GM13977 (cell line): ENCODE data around the gene YWHAB.

ENCODE experiments used
- DNase-seq: peaks from one replicate; pipeline ENCODE4 v3.0.0; 2012; ENCODE audit warnings: low spot score
- CTCF ChIP-seq: IDR thresholded peaks from 2 replicates; pipeline ENCODE4 v1.5.1; 2012; ENCODE audit warnings: mild to moderate bottlenecking, control low read depth; ENCODE audit not compliant: insufficient read depth; ENCODE audit errors: extremely low read depth, missing control alignments
- in situ Hi-C: fragments of 300-500 bp; cut with MboI; formaldehyde crosslinking; loops from one replicate; pipeline ENCODE4 v1.12.0; 2022; ENCODE audit warnings: low sequenced_read_pairs, low pct_unique_long_range_greater_than_20kb, mixed read lengths, inconsistent platforms; ENCODE audit not compliant: unreplicated experiment

YWHAB gene

DNA sequence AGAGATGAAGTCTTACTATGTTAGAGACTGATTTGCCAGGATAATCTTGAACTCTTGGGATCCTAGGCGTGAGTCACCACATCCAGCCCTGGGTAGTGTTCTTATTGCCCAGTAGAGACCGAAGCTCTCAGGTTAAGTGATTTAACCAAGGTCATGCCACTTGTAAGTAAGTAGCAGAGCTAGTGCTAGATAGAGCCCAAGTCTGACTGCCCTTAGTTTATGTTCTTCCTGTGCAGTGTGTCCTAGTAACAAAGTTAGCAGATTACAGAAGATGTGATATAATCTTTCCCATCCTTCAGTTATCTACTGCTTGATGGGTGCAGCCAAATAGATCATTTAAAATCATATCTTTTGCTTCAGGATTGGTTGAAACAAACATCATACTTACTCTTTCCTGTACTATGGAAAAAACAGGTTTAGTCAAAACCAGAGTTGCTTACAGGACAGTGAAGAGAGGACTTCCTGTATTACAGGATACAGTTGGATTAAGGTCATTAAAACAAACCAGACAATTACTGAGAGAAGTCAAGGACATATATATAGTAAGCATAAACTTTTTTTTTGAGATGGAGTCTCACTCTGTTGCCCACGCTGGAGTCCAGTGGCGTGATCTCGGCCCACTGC lies 14.8 kb downstream of the YWHAB start:
- in situ Hi-C loops, result no loop called here
- no peak for DNase-seq
- TF ChIP-seq CTCF, result no peak

GRCh38 chr20:44901974-44902373 lies 16.5 kb downstream of the YWHAB start:
- no peak for TF ChIP-seq CTCF
- DNase-seq, result no peak
- in situ Hi-C loops, result no loop called here

GRCh38 chr20:44904377-44904776 lies 18.9 kb downstream of the YWHAB start:
- TF ChIP-seq CTCF, result no peak
- in situ Hi-C loops, result no loop called here

GRCh38 chr20:44908987-44909871 lies 23.7 kb downstream of the YWHAB start:
- in situ Hi-C loops, result no loop called here
- DNase-seq, result no peak

More at GRCh38 chr20:44904377-44904776, 18.9 kb downstream of the YWHAB start:
- no peak for DNase-seq

DNA sequence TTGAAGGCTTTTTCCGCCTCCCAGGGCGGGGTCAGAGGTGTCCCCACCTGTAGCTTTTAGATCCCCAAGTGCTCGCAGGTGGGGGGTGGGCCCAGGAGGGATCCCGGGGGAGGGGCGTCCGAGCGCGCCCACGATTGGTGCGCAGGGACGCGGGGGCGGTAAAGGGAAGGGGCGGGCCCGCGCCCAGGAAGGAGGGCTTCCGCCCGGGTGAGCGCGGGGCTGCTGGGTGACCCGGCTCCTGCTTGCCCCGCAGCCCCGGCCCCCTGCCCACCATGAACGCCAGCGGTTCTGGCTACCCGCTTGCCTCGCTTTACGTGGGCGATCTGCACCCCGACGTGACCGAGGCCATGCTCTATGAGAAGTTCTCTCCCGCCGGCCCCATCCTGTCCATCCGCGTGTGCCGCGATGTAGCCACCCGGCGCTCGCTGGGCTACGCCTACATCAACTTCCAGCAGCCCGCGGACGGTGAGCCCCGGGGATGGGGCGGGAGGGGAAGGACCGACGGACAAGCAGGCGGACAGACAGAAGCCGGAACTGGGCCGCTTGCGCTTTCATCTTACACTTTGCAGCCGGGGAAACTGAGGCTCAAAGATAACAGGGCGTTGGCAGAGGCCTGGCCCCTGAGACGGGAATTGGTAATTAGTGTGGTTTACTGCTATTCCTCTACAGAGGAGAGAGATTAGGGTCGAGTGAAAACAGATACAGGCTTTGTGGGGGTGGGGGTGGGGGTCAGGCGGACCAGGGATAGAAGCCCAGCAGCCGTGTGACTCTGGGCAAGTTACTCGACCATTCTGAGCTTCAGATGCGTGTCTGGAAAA lies 24.6 kb downstream of the YWHAB start, which contains the start of gene PABPC1L:
PABPC1L (plus strand) TSS at position 189 of the 818 bp plus-strand sequence; CDS start at position 273, 84 bp downstream.
- no peak for TF ChIP-seq CTCF
- in situ Hi-C loops, result no loop called here
- DNase-seq, result peak; percentile 91

More at GRCh38 chr20:44908987-44909871, 23.7 kb downstream of the YWHAB start:
- no peak for TF ChIP-seq CTCF

DNA sequence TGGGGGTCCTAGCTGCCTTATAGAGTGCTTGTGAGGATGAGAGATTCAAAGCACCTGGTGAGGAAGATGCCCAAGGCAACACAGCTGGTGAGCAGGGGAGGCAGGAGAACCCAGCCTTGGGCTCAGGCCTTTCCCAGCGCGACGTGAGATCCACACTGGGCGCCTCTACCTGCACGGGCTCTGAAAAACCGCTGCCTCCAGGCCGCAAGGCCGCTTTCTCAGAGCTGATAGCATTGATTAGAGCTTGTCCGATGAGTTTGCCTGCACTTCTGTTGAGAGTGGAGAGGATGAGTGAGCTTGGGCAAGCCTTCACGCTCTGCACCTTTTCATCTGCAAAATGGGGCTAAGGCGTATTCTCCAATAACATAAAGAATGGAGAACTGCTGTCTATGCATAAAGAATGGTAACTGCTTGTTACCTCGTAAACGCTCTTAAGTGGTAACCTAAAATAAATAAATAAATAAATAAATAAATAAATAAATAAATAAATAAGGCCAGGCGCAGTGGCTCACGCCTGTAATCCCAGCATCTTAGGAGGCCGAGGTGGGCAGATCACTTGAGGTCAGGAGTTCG lies 25.3 kb downstream of the YWHAB start:
- in situ Hi-C loops, result no loop called here
- DNase-seq, result no peak
- TF ChIP-seq CTCF, result no peak
